Sigmoid colon (tissue), 4 donors: ENCODE measurements around the gene GALNT17.

Experiments
- CTCF ChIP-seq, 4 experiments: fragments of 450-650 bp in 3 of 4; fragments of 200-600 bp in 1 of 4; IDR thresholded peaks; one replicate each; pipeline ENCODE4 v1.5.1; 2016 to 2019; ENCODE audit warnings: antibody characterized with exemption in 4 of 4, mild to moderate bottlenecking in 3 of 4, moderate library complexity in 2 of 4
- EP300 ChIP-seq, 4 donors: sonication (generic); formaldehyde crosslinking; IDR thresholded peaks; one replicate each; pipeline ENCODE4 v1.6.1; 2017; ENCODE audit warnings: antibody characterized with exemption in 4 of 4
- POLR2A ChIP-seq, 2 donors: fragments of 450-650 bp; IDR thresholded peaks; one replicate each; pipeline ENCODE4 v1.6.1; 2016; ENCODE audit warnings: antibody characterized with exemption in 2 of 2, mild to moderate bottlenecking in 2 of 2, moderate library complexity in 2 of 2
- POLR2AphosphoS5 ChIP-seq, 4 donors: sonication (generic); formaldehyde crosslinking; IDR thresholded peaks; one replicate each; pipeline ENCODE4 v1.6.1; 2017; ENCODE audit warnings: antibody characterized with exemption in 4 of 4

DNA sequence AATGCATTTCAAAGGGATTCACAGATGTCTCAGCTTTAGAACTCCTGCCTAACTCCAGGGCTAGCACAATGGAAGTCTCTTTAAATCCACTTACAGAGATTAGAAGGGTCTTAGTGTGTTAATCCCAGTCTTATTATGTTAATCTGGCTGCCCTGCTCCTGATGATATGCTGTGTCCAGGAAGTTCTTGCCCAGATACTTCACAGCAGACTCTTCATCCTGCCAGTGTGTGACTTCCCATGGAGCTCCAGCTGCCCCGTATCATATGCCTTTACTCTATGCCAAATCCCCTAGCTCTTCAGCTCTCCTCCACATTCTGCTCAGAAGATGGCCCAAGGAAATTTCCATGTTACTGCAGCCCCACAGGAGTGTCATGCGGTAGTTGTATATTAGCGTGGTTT, 533.8 kb downstream of the GALNT17 start:
- TF ChIP-seq POLR2A (IDR thresholded peaks at IDR 0.05) (no peak), CTCF (IDR thresholded peaks at IDR 0.05) (no peak), POLR2AphosphoS5 (IDR thresholded peaks at IDR 0.05) (no peak), EP300 (IDR thresholded peaks at IDR 0.05) (no peak)
